Lower leg skin (tissue), 4 donors: Measurements from ENCODE around the gene RNF207. TPM values are rescaled to one million over a fixed set of nuclear protein-coding genes. Genes with fewer than 3 reads are reported as not detected.

Experiments used
- DNase-seq, 2 donors: peaks; one replicate each; pipeline ENCODE4 v3.0.0-alpha.2; 2019; ENCODE audit warnings: low spot score in 2 of 2
- H3K4me3 ChIP-seq: fragments of 200-600 bp; sonication (generic); 2 replicates; pipeline ENCODE4 v1.5.1; 2017; ENCODE audit warnings: mild to moderate bottlenecking, low read depth; ENCODE audit not compliant: poor library complexity, severe bottlenecking
- CTCF ChIP-seq, 3 donors: fragments of 450-650 bp; IDR thresholded peaks; one replicate each; pipeline ENCODE4 v1.5.1; 2016; ENCODE audit warnings: antibody characterized with exemption in 3 of 3, mild to moderate bottlenecking in 3 of 3, moderate library complexity in 2 of 3
- POLR2A ChIP-seq, 2 donors: fragments of 450-650 bp; IDR thresholded peaks; one replicate each; pipeline ENCODE4 v1.6.1; 2016 to 2017; ENCODE audit warnings: antibody characterized with exemption in 2 of 2, mild to moderate bottlenecking in 1 of 2, moderate library complexity in 1 of 2
- WGBS, 2 donors: methylation state at CpG; one replicate each; pipeline ENCODE4 v1.1.5; 2018; 5-methylcytosine and 5-hydroxymethylcytosine counted together
- intact Hi-C: fragments of 100-400 bp; cut with DNase I; formaldehyde crosslinking; loops from one replicate; pipeline ENCODE4 v1.15.0; 2023; ENCODE audit warnings: low total_unique reads
- total RNA-seq, 4 donors: library from RNA; depleted of rRNA; stranded (reverse); fragments of >200 nt; gene quantifications; one replicate each; pipeline ENCODE4 v1.1.0, GENCODE V29; 2016

The RNF207 gene
- total RNA-seq, 4 donors from 2014 or later: 5.0 to 10.4 (median 7.7) TPM

DNA sequence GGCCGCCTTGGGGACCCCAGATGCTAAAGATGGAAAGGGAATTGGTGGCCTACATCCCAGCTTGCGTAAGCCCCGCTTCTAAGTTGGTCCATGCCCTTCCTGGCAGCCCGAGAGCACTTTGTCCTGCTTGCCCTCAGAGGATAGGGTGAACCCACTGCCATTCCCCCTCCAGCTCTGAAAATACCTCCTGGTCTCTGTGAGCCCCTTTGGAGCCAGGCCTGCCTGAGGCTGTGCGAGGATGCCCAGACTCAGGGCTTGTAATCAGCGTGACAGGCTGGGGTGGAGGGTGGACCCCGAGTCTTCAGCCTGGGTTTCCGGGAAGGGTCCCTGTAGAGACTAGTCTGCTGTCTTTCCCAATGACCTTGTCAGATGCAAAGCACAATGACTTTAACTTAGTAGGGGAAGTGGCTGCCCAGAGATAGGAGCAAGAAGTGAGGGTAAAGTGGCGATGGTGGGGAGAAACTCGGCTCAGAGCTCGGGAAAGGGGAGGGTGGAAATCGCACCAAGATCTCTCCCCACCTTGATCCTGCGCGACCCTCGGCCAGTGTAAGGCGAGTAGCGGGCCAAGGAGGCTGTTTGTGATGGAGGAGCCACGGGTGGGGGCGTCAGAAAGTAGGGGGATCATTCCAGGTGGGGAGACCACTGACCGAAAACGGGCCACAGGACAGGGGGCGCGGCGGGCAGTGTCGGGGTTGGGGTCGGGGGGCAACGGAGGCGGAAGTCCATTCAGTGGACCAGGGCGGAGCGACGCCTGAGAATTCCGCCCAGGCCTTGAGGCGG, 35.4 kb downstream of the RNF207 start:
- DNase-seq: no peak
- TF ChIP-seq POLR2A (IDR thresholded peaks at IDR 0.05) (no peak), CTCF (IDR thresholded peaks at IDR 0.05) (no peak)
- no peak overlapping the region for H3K4me3 ChIP-seq
- intact Hi-C loops: loop anchor here (5.0 to 10.0 kb wide), 2 partner anchors 129 to 186 kb away; no protein-coding TSS in a partner anchor
- 36 to 43% methylated on average over 29 to 32 of the region's 33 CpGs for WGBS, 2 donors

DNA sequence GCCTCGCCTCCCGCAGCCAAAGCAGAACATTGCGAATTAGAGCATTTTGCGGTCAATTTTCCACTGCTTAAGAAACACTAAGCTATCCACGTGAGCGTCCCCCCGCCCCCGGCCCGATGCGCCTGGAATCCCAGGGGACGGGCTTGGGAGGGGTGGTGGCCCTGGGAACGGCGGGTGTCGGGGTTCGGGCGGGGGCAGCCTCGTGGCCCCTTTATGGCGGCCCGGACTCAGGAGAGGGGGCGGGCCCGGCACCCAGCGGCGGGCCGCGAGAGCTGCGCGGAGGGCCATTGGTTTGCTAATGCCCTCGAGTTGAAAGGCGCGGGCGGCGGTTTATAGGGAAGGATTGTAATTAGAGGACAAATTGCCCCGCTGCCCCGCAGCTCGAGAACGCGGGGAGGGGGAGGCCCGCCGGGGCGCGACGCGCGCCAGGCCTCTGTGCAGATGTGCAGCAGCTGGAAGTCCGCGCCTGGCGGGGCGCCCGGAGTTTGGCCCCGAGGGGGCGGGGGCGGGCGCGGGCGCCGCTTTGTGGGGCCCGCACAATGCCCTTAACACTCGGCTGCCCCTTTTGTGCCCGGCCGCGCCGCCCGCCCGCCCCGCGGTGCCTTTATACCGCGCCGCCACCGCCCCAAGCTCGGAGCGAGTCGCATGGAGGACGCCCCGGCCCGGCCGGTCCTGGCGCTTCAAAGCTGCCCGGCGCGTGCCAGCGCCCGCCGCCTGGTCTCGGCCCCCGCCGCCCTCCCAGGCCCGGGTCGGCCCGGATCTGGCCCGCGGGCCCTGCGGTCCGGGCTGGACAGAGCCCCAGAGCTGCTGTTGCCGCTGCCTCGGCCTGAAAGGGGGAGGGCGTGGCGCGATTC, 36.2 kb downstream of the RNF207 start:
- no peak overlapping the region for H3K4me3 ChIP-seq
- TF ChIP-seq POLR2A (IDR thresholded peaks at IDR 0.05) (no peak), CTCF (IDR thresholded peaks at IDR 0.05) (no peak)
- DNase-seq: no peak
- 1 to 4% methylated on average over 31 to 35 of the region's 99 CpGs for WGBS, 2 donors
- intact Hi-C loops: loop anchor here (5.0 to 10.0 kb wide), 2 partner anchors 130 to 187 kb away; no protein-coding TSS in a partner anchor

- H3K4me3 ChIP-seq: no peak overlapping the region
- intact Hi-C loops: loop anchor here (5.0 to 10.0 kb wide), 2 partner anchors 131 to 188 kb away; no protein-coding TSS in a partner anchor
- no peak for TF ChIP-seq CTCF (IDR thresholded peaks at IDR 0.05)
- TF ChIP-seq POLR2A (IDR thresholded peaks at IDR 0.05): no peak
- DNase-seq: no peak
- 26 to 28% methylated on average over 12 to 18 of the region's 20 CpGs for WGBS, 2 donors
Observed at GRCh38 chr1:6243053-6243834, 37.3 kb downstream of the RNF207 start.

DNA sequence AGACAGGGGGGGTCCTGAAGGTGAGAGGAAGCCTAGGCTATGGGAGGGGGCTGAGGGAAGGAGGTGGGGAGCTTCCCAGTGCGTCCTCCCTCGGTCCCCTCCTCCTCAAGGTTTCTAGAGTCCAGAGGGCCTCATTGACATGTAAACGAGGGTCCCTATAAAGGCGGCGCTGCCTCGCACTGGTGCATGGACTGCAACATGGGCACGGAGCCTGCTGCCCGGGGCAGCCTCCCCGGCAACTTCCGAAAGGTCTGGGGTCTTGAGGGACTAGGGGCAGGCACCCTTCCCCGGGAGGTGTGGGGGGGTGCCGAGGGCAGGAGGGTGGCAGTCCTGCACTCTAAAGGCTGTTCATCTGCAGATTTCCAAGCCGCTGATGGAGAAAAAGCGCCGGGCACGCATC, 38.1 kb downstream of the RNF207 start, which contains the start of gene HES3:
Gene HES3, plus strand, starts transcription at position 187 of the 400 bp plus-strand sequence. Its CDS starts 187 bp downstream, at position 374.
- WGBS, 2 donors: 4 to 14% methylated on average over 13 to 16 of the region's 16 CpGs
- no peak for DNase-seq
- H3K4me3 ChIP-seq: no peak within 1 kb of the TSS
- intact Hi-C loops: loop anchor here (5.0 to 10.0 kb wide), 2 partner anchors 132 to 189 kb away; no protein-coding TSS in a partner anchor
- TF ChIP-seq CTCF (IDR thresholded peaks at IDR 0.05): no peak
- no peak for TF ChIP-seq POLR2A (IDR thresholded peaks at IDR 0.05)

DNA sequence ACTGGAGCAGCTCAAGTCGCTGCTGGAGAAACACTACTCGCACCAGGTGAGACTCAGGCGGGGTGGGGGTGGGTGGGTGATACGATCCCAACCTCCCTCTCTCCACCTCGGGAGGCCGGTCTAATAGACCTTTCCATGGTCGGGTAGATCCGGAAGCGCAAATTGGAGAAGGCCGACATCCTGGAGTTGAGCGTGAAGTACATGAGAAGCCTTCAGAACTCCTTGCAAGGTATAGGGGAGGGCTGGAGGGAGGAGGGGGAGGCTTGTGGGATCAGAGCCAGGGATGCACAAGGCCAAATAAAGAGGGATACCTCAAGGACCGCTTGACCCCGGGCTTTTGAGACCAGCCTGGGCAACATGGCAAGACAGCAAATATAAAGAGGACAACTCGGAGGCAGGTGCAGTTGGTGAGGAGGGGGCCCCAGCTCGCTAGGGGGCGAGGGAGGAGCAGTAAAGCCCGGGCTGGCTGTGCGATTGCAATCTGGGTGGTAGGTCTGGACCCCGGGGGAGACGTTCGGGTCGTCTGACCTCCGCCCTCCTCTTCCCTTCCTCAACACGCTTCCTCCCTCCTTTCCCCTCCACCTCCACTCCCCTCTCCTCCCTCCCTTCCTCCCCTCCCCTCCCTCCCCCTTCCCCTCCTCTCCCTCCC, 38.6 kb downstream of the RNF207 start:
- 2 to 4% methylated on average over 24 of the region's 24 CpGs for WGBS, 2 donors
- intact Hi-C loops: loop anchor here (5.0 to 10.0 kb wide), 3 partner anchors 132 to 190 kb away; no protein-coding TSS in a partner anchor

More for the DNA sequence above, 38.6 kb downstream of the RNF207 start:
- no peak overlapping the region for H3K4me3 ChIP-seq
- TF ChIP-seq CTCF (IDR thresholded peaks at IDR 0.05) (no peak), POLR2A (IDR thresholded peaks at IDR 0.05) (no peak)
- no peak for DNase-seq
